SK-N-SH (cell line): ENCODE data around the gene DEGS2. TPM values are rescaled to one million over a fixed set of nuclear protein-coding genes. Genes with fewer than 3 reads are reported as not detected.

Source experiments
- CTCF ChIA-PET: fragments of 300-600, 350-600 bp; formaldehyde crosslinking; extraction: SDS; loops from one replicate; lab custom pipeline; 2021; lab: Yijun Ruan, JAX
- POLR2A ChIA-PET: fragments of 350-600 bp; sonication (Branson Sonifier 250); formaldehyde crosslinking; extraction: SDS; loops from one replicate; lab custom pipeline; 2020; ENCODE audit warnings: antibody characterized with exemption, inconsistent platforms; lab: Yijun Ruan, JAX
- DNase-seq: peaks from one replicate; pipeline ENCODE4 v3.0.0; 2012
- H2AFZ ChIP-seq: fragments of 200-600 bp; sonication (generic); 2 replicates; pipeline ENCODE4 v1.8.1; 2016; ENCODE audit warnings: antibody characterized with exemption, mild to moderate bottlenecking, low read depth
- H3F3A ChIP-seq: fragments of 200-600 bp; sonication (generic); replicated peaks from 2 replicates; pipeline ENCODE3; 2016; ENCODE audit warnings: antibody characterized with exemption, mild to moderate bottlenecking; ENCODE audit not compliant: insufficient read depth
- H3K27ac ChIP-seq, 2 experiments: fragments of 200-500 bp in 1 of 2; fragments of 200-600 bp in 1 of 2; sonication (Bioruptor generic) in 1 of 2; sonication (generic), shearing (Covaris generic) in 1 of 2; 2 replicates each; pipeline versions ENCODE4 v1.5.1 to v1.6.1; 2014 to 2016; ENCODE audit warnings: low read depth in 2 of 2, inconsistent platforms in 1 of 2, low read length in 1 of 2, mild to moderate bottlenecking in 1 of 2, mixed read lengths in 1 of 2
- H3K27me3 ChIP-seq: fragments of 200-600 bp; sonication (generic), shearing (Covaris generic); 2 replicates; pipeline ENCODE4 v1.6.1; 2016; ENCODE audit warnings: mixed run types; ENCODE audit not compliant: insufficient read depth
- H3K36me3 ChIP-seq, 2 experiments: fragments of 200-500 bp in 1 of 2; fragments of 200-600 bp in 1 of 2; sonication (Bioruptor generic) in 1 of 2; sonication (generic) in 1 of 2; replicated peaks in 1 of 2; 2 replicates each; pipeline versions ENCODE3 to v1.5.1; 2014 to 2016; ENCODE audit warnings: low read length in 1 of 2, mild to moderate bottlenecking in 1 of 2; ENCODE audit not compliant: insufficient read depth in 2 of 2, control insufficient read depth in 1 of 2
- H3K4me1 ChIP-seq, 2 experiments: fragments of 200-500 bp in 1 of 2; fragments of 200-600 bp in 1 of 2; sonication (Bioruptor generic) in 1 of 2; sonication (generic), shearing (Covaris generic) in 1 of 2; 2 replicates each; pipeline versions ENCODE4 v1.5.1 to v1.6.1; 2014 to 2016; ENCODE audit warnings: low read depth in 1 of 2, low read length in 1 of 2, mixed run types in 1 of 2; ENCODE audit not compliant: insufficient read depth in 2 of 2, control insufficient read depth in 1 of 2
- H3K4me2 ChIP-seq: fragments of 200-600 bp; sonication (generic), shearing (Covaris generic); 2 replicates; pipeline ENCODE4 v1.6.1; 2017; ENCODE audit warnings: mixed run types
- H3K4me3 ChIP-seq, 2 experiments: fragments of 200-500 bp in 1 of 2; fragments of 200-600 bp in 1 of 2; sonication (Bioruptor generic) in 1 of 2; sonication (generic), shearing (Covaris generic) in 1 of 2; 2 replicates each; pipeline versions ENCODE4 v1.5.1 to v1.8.1; 2014 to 2016; ENCODE audit warnings: low read depth in 2 of 2, inconsistent platforms in 1 of 2, low read length in 1 of 2, mild to moderate bottlenecking in 1 of 2, mixed read lengths in 1 of 2, moderate library complexity in 1 of 2
- H3K79me2 ChIP-seq: fragments of 200-600 bp; sonication (generic); 2 replicates; pipeline ENCODE4 v1.8.1; 2017; ENCODE audit warnings: mild to moderate bottlenecking; ENCODE audit not compliant: insufficient read depth
- H3K9ac ChIP-seq: fragments of 200-600 bp; sonication (generic); 2 replicates; pipeline ENCODE4 v1.6.1; 2017; ENCODE audit warnings: mixed run types
- H3K9me2 ChIP-seq: fragments of 200-600 bp; sonication (generic); 2 replicates; pipeline ENCODE4 v1.6.1; 2017; ENCODE audit warnings: mixed run types
- H3K9me3 ChIP-seq: fragments of 200-600 bp; sonication (generic); 2 replicates; pipeline ENCODE4 v1.6.1; 2017; ENCODE audit warnings: mixed run types, mild to moderate bottlenecking, moderate library complexity
- H4K20me1 ChIP-seq: fragments of 200-600 bp; sonication (generic); 2 replicates; pipeline ENCODE4 v1.6.1; 2017; ENCODE audit warnings: mild to moderate bottlenecking, mixed run types; ENCODE audit not compliant: insufficient read depth
- EP300 ChIP-seq, 2 experiments: IDR thresholded peaks; 2 replicates each; pipeline versions ENCODE4 v1.4.0 to v1.6.1; 2012; ENCODE audit warnings: borderline replicate concordance in 1 of 2, low read depth in 1 of 2, low read length in 1 of 2
- GABPA ChIP-seq: IDR thresholded peaks from 2 replicates; pipeline ENCODE4 v1.4.0; 2012; ENCODE audit warnings: low read depth, mild to moderate bottlenecking
- JUND ChIP-seq: IDR thresholded peaks from 2 replicates; pipeline ENCODE4 v1.4.0; 2012
- MXI1 ChIP-seq: IDR thresholded peaks from 2 replicates; pipeline ENCODE4 v1.6.1; 2012; ENCODE audit warnings: mild to moderate bottlenecking, low read depth, low read length, improper control_type of control experiment
- POLR2AphosphoS5 ChIP-seq: IDR thresholded peaks from 2 replicates; pipeline ENCODE4 v1.6.1; 2012; ENCODE audit warnings: low read depth, low read length
- RAD21 ChIP-seq: IDR thresholded peaks from 2 replicates; pipeline ENCODE4 v1.6.1; 2012; ENCODE audit warnings: mild to moderate bottlenecking, low read length
- RFX5 ChIP-seq: IDR thresholded peaks from 2 replicates; pipeline ENCODE4 v1.6.1; 2012; ENCODE audit warnings: mild to moderate bottlenecking, improper control_type of control experiment, low read length
- SIN3A ChIP-seq: IDR thresholded peaks from 2 replicates; pipeline ENCODE4 v1.6.1; 2012; ENCODE audit warnings: low read depth, mild to moderate bottlenecking, low read length, moderate library complexity, borderline replicate concordance
- SMC3 ChIP-seq: IDR thresholded peaks from 2 replicates; pipeline ENCODE4 v1.6.1; 2012; ENCODE audit warnings: low read depth, low read length, improper control_type of control experiment
- TAF1 ChIP-seq: IDR thresholded peaks from 2 replicates; pipeline ENCODE4 v1.6.1; 2012; ENCODE audit warnings: low read depth, mild to moderate bottlenecking, low read length, moderate library complexity, borderline replicate concordance
- TEAD4 ChIP-seq: IDR thresholded peaks from 2 replicates; pipeline ENCODE4 v1.4.0; 2012; ENCODE audit warnings: mild to moderate bottlenecking, borderline replicate concordance; ENCODE audit not compliant: insufficient read depth
- YY1 ChIP-seq: IDR thresholded peaks from 2 replicates; pipeline ENCODE4 v1.4.0; 2012; ENCODE audit warnings: low read depth, mild to moderate bottlenecking
- WGBS: methylation state at CpG from one replicate; pipeline ENCODE4 v1.1.6; 2017; ENCODE audit warnings: low lambda C conversion rate; 5-methylcytosine and 5-hydroxymethylcytosine counted together
- polyA plus RNA-seq, 3 experiments: library from polyadenylated mRNA; depleted of rRNA; stranded (reverse); fragments of >200 nt; gene quantifications; 2 replicates each; pipeline ENCODE4 v1.2.3, GENCODE V29; 2012
- TF ChIP-seq, protein P1 (sequence below): fragments of 150-350 bp; IDR thresholded peaks from 2 replicates; pipeline ENCODE4 v1.6.1; 2017; ENCODE audit warnings: antibody characterized with exemption, low read length, low read depth, borderline replicate concordance
- TF ChIP-seq, protein P2 (sequence below): IDR thresholded peaks from 2 replicates; pipeline ENCODE4 v1.4.0; 2012; ENCODE audit warnings: low read depth, borderline replicate concordance
- TF ChIP-seq, protein P3 (sequence below): IDR thresholded peaks from 2 replicates; pipeline ENCODE4 v1.6.1; 2012; ENCODE audit warnings: mild to moderate bottlenecking, low read depth, low read length, moderate library complexity
- TF ChIP-seq, protein P4 (sequence below): IDR thresholded peaks from 2 replicates; pipeline ENCODE4 v1.4.0; 2012; ENCODE audit warnings: low read depth
- TF ChIP-seq, protein P5 (sequence below): IDR thresholded peaks from 2 replicates; pipeline ENCODE4; 2012

Gene DEGS2
- polyA plus RNA-seq, 1 of the 3 experiments (the other 2 are of a cell fraction): 0.02 TPM

DNA sequence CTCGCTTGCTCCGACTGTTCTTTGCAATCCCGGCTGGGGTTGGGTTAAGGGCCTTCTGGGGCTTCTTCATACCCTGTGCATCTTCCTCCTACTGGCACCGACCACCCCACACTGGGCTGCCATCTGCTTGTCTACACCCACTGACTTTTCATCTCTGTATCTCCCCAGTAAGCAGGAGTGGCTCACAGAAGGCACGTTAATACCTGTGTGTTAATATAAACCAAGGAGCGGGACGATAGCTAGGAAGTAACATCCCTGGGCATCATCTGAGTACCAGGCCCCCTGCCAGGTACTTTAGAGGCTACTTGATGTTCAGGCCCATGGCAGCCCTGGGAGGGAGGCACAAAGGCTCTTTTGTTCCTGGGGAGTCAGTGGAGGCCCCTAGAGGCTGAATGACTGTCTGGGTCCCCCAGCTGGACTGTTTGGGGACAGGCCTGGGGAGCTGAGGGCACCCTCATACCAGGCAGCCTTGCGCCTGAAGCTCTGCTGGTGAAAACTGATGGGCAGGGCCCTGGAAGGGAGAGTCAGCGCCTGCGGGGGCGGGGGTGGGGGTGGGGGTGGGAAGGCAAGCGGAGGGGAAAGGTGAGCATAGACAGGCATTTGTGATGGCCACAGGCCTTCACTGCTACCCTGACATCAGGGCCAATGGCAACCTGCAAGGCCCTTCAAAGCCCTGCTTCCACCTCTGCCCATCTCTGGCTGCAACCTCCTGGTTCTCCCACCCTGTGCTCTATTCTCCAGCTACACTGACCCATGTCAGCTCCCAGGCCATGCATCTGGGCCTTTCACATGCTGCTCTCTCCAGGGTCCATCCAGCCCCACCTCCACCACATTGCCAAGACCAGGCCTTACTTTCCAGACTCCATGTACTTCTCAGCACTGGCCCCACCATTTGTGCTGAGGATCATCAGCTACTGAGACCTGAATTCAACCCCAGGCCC lies 34.2 kb upstream of the DEGS2 start:
- no peaks in the 10 kb centered on the region for H4K20me1 ChIP-seq
- POLR2A ChIA-PET: no interaction called here
- H3K36me3 ChIP-seq: no peaks in the 10 kb centered on the region
- peaks cover 12% of the 10 kb centered on the region for H3F3A ChIP-seq
- peak overlapping the region; percentile 44 to 54 for H3K4me3 ChIP-seq
- H3K9me3 ChIP-seq: no peaks in the 10 kb centered on the region
- CTCF ChIA-PET: interaction anchor here (0.5 to 4.8 kb wide), 54 partner anchors 11 to 693 kb away, joined by 3 to 54 read pairs (median 4); partner anchors contain the start of gene DEGS2
- peak overlapping the region; percentile 97 for H2AFZ ChIP-seq
- H3K4me1 ChIP-seq: peaks cover 4 to 12% of the 10 kb centered on the region in 2 experiments; a peak in 2 of 4 replicates
- peak overlapping the region; percentile 69 for H3K4me2 ChIP-seq
- H3K9me2 ChIP-seq: no peaks in the 10 kb centered on the region
- peak; percentile 39 for DNase-seq
- H3K9ac ChIP-seq: no peak overlapping the region; the same call in 1 of the 2 replicates
- no peak for TF ChIP-seq RFX5
- TF ChIP-seq, protein P1, sequence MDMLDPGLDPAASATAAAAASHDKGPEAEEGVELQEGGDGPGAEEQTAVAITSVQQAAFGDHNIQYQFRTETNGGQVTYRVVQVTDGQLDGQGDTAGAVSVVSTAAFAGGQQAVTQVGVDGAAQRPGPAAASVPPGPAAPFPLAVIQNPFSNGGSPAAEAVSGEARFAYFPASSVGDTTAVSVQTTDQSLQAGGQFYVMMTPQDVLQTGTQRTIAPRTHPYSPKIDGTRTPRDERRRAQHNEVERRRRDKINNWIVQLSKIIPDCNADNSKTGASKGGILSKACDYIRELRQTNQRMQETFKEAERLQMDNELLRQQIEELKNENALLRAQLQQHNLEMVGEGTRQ: no peak
- no peak for TF ChIP-seq JUND
- TF ChIP-seq EP300 (IDR thresholded peaks at IDR 0.05; ENCODE audit: borderline replicate concordance in 1 of 2, low read depth in 1 of 2, low read length in 1 of 2): no peak
- TF ChIP-seq TAF1: no peak
- TF ChIP-seq TEAD4: no peak
- TF ChIP-seq POLR2AphosphoS5: no peak
- TF ChIP-seq SIN3A: no peak
- no peak for TF ChIP-seq GABPA
- TF ChIP-seq, protein P2, sequence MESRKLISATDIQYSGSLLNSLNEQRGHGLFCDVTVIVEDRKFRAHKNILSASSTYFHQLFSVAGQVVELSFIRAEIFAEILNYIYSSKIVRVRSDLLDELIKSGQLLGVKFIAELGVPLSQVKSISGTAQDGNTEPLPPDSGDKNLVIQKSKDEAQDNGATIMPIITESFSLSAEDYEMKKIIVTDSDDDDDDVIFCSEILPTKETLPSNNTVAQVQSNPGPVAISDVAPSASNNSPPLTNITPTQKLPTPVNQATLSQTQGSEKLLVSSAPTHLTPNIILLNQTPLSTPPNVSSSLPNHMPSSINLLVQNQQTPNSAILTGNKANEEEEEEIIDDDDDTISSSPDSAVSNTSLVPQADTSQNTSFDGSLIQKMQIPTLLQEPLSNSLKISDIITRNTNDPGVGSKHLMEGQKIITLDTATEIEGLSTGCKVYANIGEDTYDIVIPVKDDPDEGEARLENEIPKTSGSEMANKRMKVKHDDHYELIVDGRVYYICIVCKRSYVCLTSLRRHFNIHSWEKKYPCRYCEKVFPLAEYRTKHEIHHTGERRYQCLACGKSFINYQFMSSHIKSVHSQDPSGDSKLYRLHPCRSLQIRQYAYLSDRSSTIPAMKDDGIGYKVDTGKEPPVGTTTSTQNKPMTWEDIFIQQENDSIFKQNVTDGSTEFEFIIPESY: no peak
- TF ChIP-seq YY1: no peak
- no peak for TF ChIP-seq SMC3
- TF ChIP-seq, protein P3, sequence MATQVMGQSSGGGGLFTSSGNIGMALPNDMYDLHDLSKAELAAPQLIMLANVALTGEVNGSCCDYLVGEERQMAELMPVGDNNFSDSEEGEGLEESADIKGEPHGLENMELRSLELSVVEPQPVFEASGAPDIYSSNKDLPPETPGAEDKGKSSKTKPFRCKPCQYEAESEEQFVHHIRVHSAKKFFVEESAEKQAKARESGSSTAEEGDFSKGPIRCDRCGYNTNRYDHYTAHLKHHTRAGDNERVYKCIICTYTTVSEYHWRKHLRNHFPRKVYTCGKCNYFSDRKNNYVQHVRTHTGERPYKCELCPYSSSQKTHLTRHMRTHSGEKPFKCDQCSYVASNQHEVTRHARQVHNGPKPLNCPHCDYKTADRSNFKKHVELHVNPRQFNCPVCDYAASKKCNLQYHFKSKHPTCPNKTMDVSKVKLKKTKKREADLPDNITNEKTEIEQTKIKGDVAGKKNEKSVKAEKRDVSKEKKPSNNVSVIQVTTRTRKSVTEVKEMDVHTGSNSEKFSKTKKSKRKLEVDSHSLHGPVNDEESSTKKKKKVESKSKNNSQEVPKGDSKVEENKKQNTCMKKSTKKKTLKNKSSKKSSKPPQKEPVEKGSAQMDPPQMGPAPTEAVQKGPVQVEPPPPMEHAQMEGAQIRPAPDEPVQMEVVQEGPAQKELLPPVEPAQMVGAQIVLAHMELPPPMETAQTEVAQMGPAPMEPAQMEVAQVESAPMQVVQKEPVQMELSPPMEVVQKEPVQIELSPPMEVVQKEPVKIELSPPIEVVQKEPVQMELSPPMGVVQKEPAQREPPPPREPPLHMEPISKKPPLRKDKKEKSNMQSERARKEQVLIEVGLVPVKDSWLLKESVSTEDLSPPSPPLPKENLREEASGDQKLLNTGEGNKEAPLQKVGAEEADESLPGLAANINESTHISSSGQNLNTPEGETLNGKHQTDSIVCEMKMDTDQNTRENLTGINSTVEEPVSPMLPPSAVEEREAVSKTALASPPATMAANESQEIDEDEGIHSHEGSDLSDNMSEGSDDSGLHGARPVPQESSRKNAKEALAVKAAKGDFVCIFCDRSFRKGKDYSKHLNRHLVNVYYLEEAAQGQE: no peak
- no peak for TF ChIP-seq RAD21
- TF ChIP-seq, protein P4, sequence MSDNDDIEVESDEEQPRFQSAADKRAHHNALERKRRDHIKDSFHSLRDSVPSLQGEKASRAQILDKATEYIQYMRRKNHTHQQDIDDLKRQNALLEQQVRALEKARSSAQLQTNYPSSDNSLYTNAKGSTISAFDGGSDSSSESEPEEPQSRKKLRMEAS: no peak
- no peak for TF ChIP-seq MXI1
- TF ChIP-seq, protein P5, sequence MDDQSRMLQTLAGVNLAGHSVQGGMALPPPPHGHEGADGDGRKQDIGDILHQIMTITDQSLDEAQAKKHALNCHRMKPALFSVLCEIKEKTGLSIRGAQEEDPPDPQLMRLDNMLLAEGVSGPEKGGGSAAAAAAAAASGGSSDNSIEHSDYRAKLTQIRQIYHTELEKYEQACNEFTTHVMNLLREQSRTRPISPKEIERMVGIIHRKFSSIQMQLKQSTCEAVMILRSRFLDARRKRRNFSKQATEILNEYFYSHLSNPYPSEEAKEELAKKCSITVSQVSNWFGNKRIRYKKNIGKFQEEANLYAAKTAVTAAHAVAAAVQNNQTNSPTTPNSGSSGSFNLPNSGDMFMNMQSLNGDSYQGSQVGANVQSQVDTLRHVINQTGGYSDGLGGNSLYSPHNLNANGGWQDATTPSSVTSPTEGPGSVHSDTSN: no peak
- peak overlapping the region; percentile 19 to 73; a peak in 2 of 4 replicates for H3K27ac ChIP-seq
- H3K79me2 ChIP-seq: no peaks in the 10 kb centered on the region
- 54% methylated on average over 8 of the region's 12 CpGs for WGBS
- H3K27me3 ChIP-seq: no peaks in the 10 kb centered on the region
